Loucy (cell line): ENCODE results near the gene FRMD1.

Experiments used
- H2AFZ ChIP-seq: fragments of 200-600 bp; sonication (generic); 2 replicates; pipeline ENCODE4 v1.6.0; 2016; ENCODE audit warnings: antibody characterized with exemption, mild to moderate bottlenecking, low read length, moderate library complexity
- H3F3A ChIP-seq: fragments of 200-600 bp; 2 replicates; pipeline ENCODE4 v1.6.0; 2016; ENCODE audit warnings: antibody characterized with exemption, low read depth, mild to moderate bottlenecking
- H3K27me3 ChIP-seq: fragments of 200-600 bp; sonication (generic); 2 replicates; pipeline ENCODE4 v1.6.1; 2014; ENCODE audit warnings: low read length, mild to moderate bottlenecking; ENCODE audit not compliant: insufficient read depth, poor library complexity, severe bottlenecking
- H3K36me3 ChIP-seq: fragments of 200-600 bp; sonication (generic); 2 replicates; pipeline ENCODE4 v1.6.1; 2016; ENCODE audit warnings: low read length; ENCODE audit not compliant: insufficient read depth
- H3K4me1 ChIP-seq: fragments of 200-600 bp; sonication (generic); 2 replicates; pipeline ENCODE4 v1.5.1; 2014; ENCODE audit warnings: low read length, mild to moderate bottlenecking; ENCODE audit not compliant: insufficient read depth, poor library complexity, severe bottlenecking
- H3K4me2 ChIP-seq: fragments of 200-600 bp; sonication (generic); 2 replicates; pipeline ENCODE4 v1.6.0; 2014; ENCODE audit warnings: antibody characterized with exemption, low read length, low read depth, mild to moderate bottlenecking; ENCODE audit not compliant: poor library complexity, severe bottlenecking
- H3K4me3 ChIP-seq: fragments of 200-600 bp; sonication (generic); 2 replicates; pipeline ENCODE4 v1.5.1; 2014; ENCODE audit warnings: low read length, mild to moderate bottlenecking, mixed read lengths; ENCODE audit not compliant: poor library complexity, severe bottlenecking
- H3K79me2 ChIP-seq: fragments of 200-600 bp; sonication (generic); 2 replicates; pipeline ENCODE4 v1.6.1; 2014; ENCODE audit warnings: low read length; ENCODE audit not compliant: insufficient read depth
- H3K9ac ChIP-seq: fragments of 200-600 bp; sonication (generic); 2 replicates; pipeline ENCODE4 v1.6.0; 2014; ENCODE audit warnings: mild to moderate bottlenecking, low read depth, low read length, moderate library complexity; ENCODE audit not compliant: poor library complexity, severe bottlenecking
- H3K9me2 ChIP-seq: fragments of 200-600 bp; sonication (generic); replicated peaks from 2 replicates; pipeline ENCODE4 v1.6.1; 2016; ENCODE audit warnings: low read depth, low read length, mixed read lengths
- H3K9me3 ChIP-seq: fragments of 200-600 bp; sonication (generic); 2 replicates; pipeline ENCODE4 v1.6.1; 2014; ENCODE audit warnings: mild to moderate bottlenecking, antibody characterized with exemption, low read length, low read depth; ENCODE audit not compliant: insufficient read depth
- H4K20me1 ChIP-seq: fragments of 200-600 bp; sonication (generic); 2 replicates; pipeline ENCODE4 v1.6.0; 2014; ENCODE audit warnings: antibody characterized with exemption, low read length, mild to moderate bottlenecking; ENCODE audit not compliant: insufficient read depth, poor library complexity, severe bottlenecking
- CTCF ChIP-seq: fragments of 200-600 bp; sonication (generic); conservative IDR thresholded peaks from 2 replicates; pipeline ENCODE4 v1.5.1; 2014; ENCODE audit warnings: mild to moderate bottlenecking, antibody characterized with exemption, low read length
- EZH2phosphoT487 ChIP-seq: fragments of 200-600 bp; IDR thresholded peaks from 2 replicates; pipeline ENCODE4 v1.6.1; 2018; ENCODE audit warnings: antibody characterized with exemption, mild to moderate bottlenecking, moderate library complexity, borderline replicate concordance

The FRMD1 gene

GRCh38 chr6:168084465-168085160, 5.6 kb upstream of the FRMD1 start:
- H3K27me3 ChIP-seq, result no peaks in the 10 kb centered on the region
- no peak overlapping the region for H3K4me3 ChIP-seq
- H4K20me1 ChIP-seq, result no peaks in the 10 kb centered on the region
- H3K36me3 ChIP-seq, result no peaks in the 10 kb centered on the region
- peaks cover 15% of the 10 kb centered on the region; the same call in 1 of the 2 replicates for H3K9me3 ChIP-seq
- no peak overlapping the region for H3K9ac ChIP-seq
- no peaks in the 10 kb centered on the region for H3K4me1 ChIP-seq
- no peak overlapping the region for H3K4me2 ChIP-seq
- H3F3A ChIP-seq, result no peaks in the 10 kb centered on the region
- H2AFZ ChIP-seq, result no peak overlapping the region
- no peaks in the 10 kb centered on the region for H3K79me2 ChIP-seq
- TF ChIP-seq EZH2phosphoT487 (no peak), CTCF (no peak)
- no peaks in the 10 kb centered on the region for H3K9me2 ChIP-seq

GRCh38 chr6:168083514-168083885, 4.5 kb upstream of the FRMD1 start:
- Histone ChIP-seq H3K9ac (no peak overlapping the region), H3K9me3 (peaks cover 15% of the 10 kb centered on the region; the same call in 1 of the 2 replicates), H3F3A (no peaks in the 10 kb centered on the region), H4K20me1 (no peaks in the 10 kb centered on the region), H3K4me2 (no peak overlapping the region), H3K36me3 (no peaks in the 10 kb centered on the region), H3K4me3 (no peak overlapping the region), H3K27me3 (no peaks in the 10 kb centered on the region), H3K9me2 (no peaks in the 10 kb centered on the region), H3K4me1 (no peaks in the 10 kb centered on the region), H3K79me2 (no peaks in the 10 kb centered on the region), H2AFZ (no peak overlapping the region)
- TF ChIP-seq EZH2phosphoT487, result no peak
- no peak for TF ChIP-seq CTCF

GRCh38 chr6:168082860-168083513, 4.0 kb upstream of the FRMD1 start:
- no peak for TF ChIP-seq EZH2phosphoT487
- no peak for TF ChIP-seq CTCF
- Histone ChIP-seq H3K4me2 (no peak overlapping the region), H3K9ac (no peak overlapping the region), H3K4me1 (no peaks in the 10 kb centered on the region), H4K20me1 (no peaks in the 10 kb centered on the region), H3F3A (no peaks in the 10 kb centered on the region), H3K9me3 (peaks cover 15% of the 10 kb centered on the region; the same call in 1 of the 2 replicates), H2AFZ (no peak overlapping the region), H3K36me3 (no peaks in the 10 kb centered on the region), H3K9me2 (no peaks in the 10 kb centered on the region), H3K27me3 (no peaks in the 10 kb centered on the region), H3K4me3 (no peak overlapping the region), H3K79me2 (no peaks in the 10 kb centered on the region)
